CD8-positive, alpha-beta memory T cell (primary cell): ENCODE data around the gene APOD. TPM values are rescaled to one million over a fixed set of nuclear protein-coding genes. Genes with fewer than 3 reads are reported as not detected.
"Not testable (repeated sequence)": the region's sequence is repeated elsewhere in the genome, so short reads cannot be mapped to it uniquely, and the experiment has no call there.

Source experiments
- CTCF ChIA-PET: fragments of 350-600 bp; sonication (Branson Sonifier 250); formaldehyde crosslinking; loops from one replicate; lab custom pipeline; 2021; ENCODE audit warnings: antibody characterized with exemption; lab: Charles Lee
- POLR2A ChIA-PET: fragments of 350-600 bp; sonication (Branson Sonifier 250); formaldehyde crosslinking; loops from one replicate; lab custom pipeline; 2021; ENCODE audit warnings: antibody characterized with exemption; lab: Charles Lee
- DNase-seq, 5 donors: peaks; one replicate each; pipeline versions ENCODE4 v3.0.0 to v3.0.0-alpha.2; 2020 to 2022; ENCODE audit warnings: mixed read lengths in 1 of 5
- H3K27ac ChIP-seq: one replicate; pipeline ENCODE4 v1.7.0; 2013; ENCODE audit warnings: low read depth, mild to moderate bottlenecking, low read length, moderate library complexity
- H3K27me3 ChIP-seq: 2 replicates; pipeline ENCODE4 v1.7.0; 2013; ENCODE audit warnings: low read length, mild to moderate bottlenecking; ENCODE audit not compliant: insufficient read depth, poor library complexity, severe bottlenecking
- H3K36me3 ChIP-seq: 2 replicates; pipeline ENCODE4 v1.7.0; 2013; ENCODE audit warnings: mild to moderate bottlenecking, low read length, moderate library complexity; ENCODE audit not compliant: insufficient read depth
- H3K4me1 ChIP-seq: 2 replicates; pipeline ENCODE4 v1.7.0; 2013; ENCODE audit warnings: mild to moderate bottlenecking, low read length, moderate library complexity; ENCODE audit not compliant: insufficient read depth
- H3K4me3 ChIP-seq: 2 replicates; pipeline ENCODE4 v1.7.0; 2013; ENCODE audit warnings: mild to moderate bottlenecking, low read length
- H3K9me3 ChIP-seq: 2 replicates; pipeline ENCODE4 v1.7.0; 2013; ENCODE audit warnings: mild to moderate bottlenecking, low read length
- H3K27ac Mint-ChIP-seq, 8 donors: one replicate each; pipeline ENCODE4 v1.8.0; 2020 to 2021; ENCODE audit warnings: mixed read lengths in 8 of 8, mild to moderate bottlenecking in 6 of 8, inconsistent platforms in 3 of 8, moderate library complexity in 3 of 8
- H3K27me3 Mint-ChIP-seq, 2 donors: one replicate each; pipeline ENCODE4 v1.8.0; 2020 to 2021; ENCODE audit warnings: mixed read lengths in 2 of 2, mild to moderate bottlenecking in 1 of 2, moderate library complexity in 1 of 2
- H3K36me3 Mint-ChIP-seq, 3 donors: one replicate each; pipeline ENCODE4 v1.8.0; 2020 to 2021; ENCODE audit warnings: mixed read lengths in 3 of 3, inconsistent platforms in 1 of 3, mild to moderate bottlenecking in 1 of 3
- H3K4me1 Mint-ChIP-seq, 3 donors: one replicate each; pipeline ENCODE4 v1.8.0; 2020 to 2021; ENCODE audit warnings: mixed read lengths in 3 of 3, inconsistent platforms in 1 of 3, mild to moderate bottlenecking in 1 of 3
- H3K4me3 Mint-ChIP-seq, 7 donors: one replicate each; pipeline ENCODE4 v1.8.0; 2020 to 2021; ENCODE audit warnings: mixed read lengths in 7 of 7, mild to moderate bottlenecking in 6 of 7, moderate library complexity in 4 of 7, inconsistent platforms in 2 of 7
- H3K9me3 Mint-ChIP-seq, 5 donors: one replicate each; pipeline ENCODE4 v1.8.0; 2020 to 2022; ENCODE audit warnings: mixed read lengths in 5 of 5, mild to moderate bottlenecking in 3 of 5, moderate library complexity in 2 of 5, inconsistent platforms in 1 of 5
- polyA plus RNA-seq: library from polyadenylated mRNA; unstranded; fragments of 300-500 nt; fragmentation: Illumina TruSeq; gene quantifications from one replicate; pipeline ENCODE4 v1.2.3, GENCODE V29; 2021
- total RNA-seq, 2 experiments: library from RNA; stranded (reverse); gene quantifications; one replicate each; pipeline ENCODE4 v1.2.3, GENCODE V29; 2021

Gene APOD
- total and polyA plus RNA-seq, 3 experiments from 2014 or later: 0.20 TPM; not detected in 2

- H3K27ac Mint-ChIP-seq, H3K36me3 ChIP-seq, H3K4me3 ChIP-seq, DNase-seq, POLR2A ChIA-PET, H3K9me3 Mint-ChIP-seq, H3K27me3 Mint-ChIP-seq, H3K27me3 ChIP-seq, H3K4me3 Mint-ChIP-seq, H3K4me1 Mint-ChIP-seq, H3K36me3 Mint-ChIP-seq, H3K9me3 ChIP-seq, H3K27ac ChIP-seq: not testable (repeated sequence)
- CTCF ChIA-PET: interaction anchor here (1.3 kb wide), 1 partner anchor 13 kb away, joined by 3 read pairs; no protein-coding TSS in a partner anchor
- peaks cover 16% of the 10 kb centered on the region for H3K4me1 ChIP-seq
Observed at GRCh38 chr3:195589796-195590195, 6.1 kb upstream of the APOD start.

DNA sequence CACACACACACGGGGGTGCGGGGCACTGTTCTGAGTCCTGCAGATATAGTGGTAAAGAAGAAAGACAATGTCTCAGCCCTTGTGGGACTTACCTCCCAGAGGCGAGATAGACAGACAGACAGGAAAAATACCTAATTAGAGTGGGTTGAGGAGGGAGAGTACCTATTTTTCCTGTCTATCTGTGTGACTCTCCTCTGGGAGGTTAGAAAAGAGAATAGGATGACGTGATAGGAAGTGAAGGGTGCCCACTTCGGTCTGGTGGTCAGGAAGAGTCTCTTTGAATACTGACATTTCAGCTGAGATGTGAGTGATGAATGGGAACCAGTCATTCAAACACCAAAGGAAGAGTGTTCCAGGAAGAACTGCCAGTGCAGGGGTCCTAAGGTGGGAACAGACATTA, 4.1 kb upstream of the APOD start:
- Mint-ChIP-seq H3K36me3 (no peaks in the 10 kb centered on the region), H3K4me3 (no peak overlapping the region), H3K4me1 (no peaks in the 10 kb centered on the region), H3K27me3 (peaks cover 8 to 9% of the 10 kb centered on the region in 2 donors), H3K9me3 (no peaks in the 10 kb centered on the region), H3K27ac (no peak overlapping the region)
- H3K4me3 ChIP-seq: no peak overlapping the region
- no peaks in the 10 kb centered on the region for H3K27me3 ChIP-seq
- ChIA-PET POLR2A (no interaction called here), CTCF (no interaction called here)
- H3K9me3 ChIP-seq: no peaks in the 10 kb centered on the region
- DNase-seq: peak in 1 of 5 donors; percentile 27
- peaks cover 16% of the 10 kb centered on the region for H3K4me1 ChIP-seq
- no peak overlapping the region for H3K27ac ChIP-seq
- H3K36me3 ChIP-seq: no peaks in the 10 kb centered on the region

GRCh38 chr3:195587406-195587805, 3.7 kb upstream of the APOD start:
- H3K9me3 ChIP-seq: no peaks in the 10 kb centered on the region
- no peaks in the 10 kb centered on the region for H3K36me3 ChIP-seq
- no peak for DNase-seq
- H3K9me3 Mint-ChIP-seq: no peaks in the 10 kb centered on the region
- H3K27me3 ChIP-seq: no peaks in the 10 kb centered on the region
- H3K4me1 Mint-ChIP-seq: no peaks in the 10 kb centered on the region
- ChIA-PET CTCF (no interaction called here), POLR2A (no interaction called here)
- peaks cover 16% of the 10 kb centered on the region for H3K4me1 ChIP-seq
- no peak overlapping the region for H3K4me3 Mint-ChIP-seq
- no peak overlapping the region for H3K27ac Mint-ChIP-seq
- H3K4me3 ChIP-seq: no peak overlapping the region
- H3K36me3 Mint-ChIP-seq: no peaks in the 10 kb centered on the region
- H3K27me3 Mint-ChIP-seq: peaks cover 8 to 9% of the 10 kb centered on the region in 2 donors
- no peak overlapping the region for H3K27ac ChIP-seq

DNA sequence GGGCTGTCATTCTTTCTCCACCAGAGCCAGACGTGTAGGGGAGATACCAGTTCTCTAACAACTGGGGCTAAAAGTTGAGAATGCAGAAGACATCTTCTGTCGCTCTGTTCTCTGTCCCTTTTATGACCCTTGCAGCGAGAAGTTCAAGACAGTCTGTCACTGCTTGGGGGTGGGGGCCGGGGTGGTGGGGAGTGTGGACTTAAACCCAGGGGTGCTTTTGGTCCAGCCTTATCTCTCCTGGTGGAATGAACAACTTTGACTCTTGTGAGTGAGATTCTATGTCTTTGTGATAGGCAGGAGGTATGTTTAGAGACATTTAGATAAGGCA, 767 bp upstream of the APOD start:
- no peaks in the 10 kb centered on the region for H3K4me1 Mint-ChIP-seq
- Histone ChIP-seq H3K27me3 (no peaks in the 10 kb centered on the region), H3K27ac (no peak overlapping the region), H3K4me1 (peaks cover 16% of the 10 kb centered on the region), H3K4me3 (no peak overlapping the region), H3K9me3 (no peaks in the 10 kb centered on the region), H3K36me3 (no peaks in the 10 kb centered on the region)
- H3K36me3 Mint-ChIP-seq: no peaks in the 10 kb centered on the region
- no peak for DNase-seq
- H3K9me3 Mint-ChIP-seq: no peaks in the 10 kb centered on the region
- ChIA-PET POLR2A (no interaction called here), CTCF (interaction anchor here (1.4 kb wide), 1 partner anchor 20 kb away, joined by 3 read pairs; no protein-coding TSS in a partner anchor)
- H3K4me3 Mint-ChIP-seq: no peak overlapping the region
- H3K27ac Mint-ChIP-seq: no peak overlapping the region
- peaks cover 9 to 11% of the 10 kb centered on the region in 2 donors for H3K27me3 Mint-ChIP-seq

GRCh38 chr3:195582947-195583346, 793 bp downstream of the APOD start:
- no peak overlapping the region for H3K4me3 ChIP-seq
- H3K36me3 ChIP-seq: no peaks in the 10 kb centered on the region
- no peaks in the 10 kb centered on the region for H3K9me3 ChIP-seq
- Mint-ChIP-seq H3K4me3 (no peak overlapping the region), H3K27me3 (peaks cover 9 to 11% of the 10 kb centered on the region in 2 donors), H3K27ac (no peak overlapping the region), H3K36me3 (no peaks in the 10 kb centered on the region), H3K9me3 (no peaks in the 10 kb centered on the region), H3K4me1 (no peaks in the 10 kb centered on the region)
- no peak overlapping the region for H3K27ac ChIP-seq
- H3K27me3 ChIP-seq: no peaks in the 10 kb centered on the region
- POLR2A ChIA-PET: no interaction called here
- no peak for DNase-seq
- H3K4me1 ChIP-seq: peaks cover 16% of the 10 kb centered on the region
- CTCF ChIA-PET: no interaction called here

- H3K27ac ChIP-seq: no peak overlapping the region
- no peaks in the 10 kb centered on the region for H3K4me1 ChIP-seq
- H3K4me3 Mint-ChIP-seq: no peak overlapping the region
- no peaks in the 10 kb centered on the region for H3K36me3 ChIP-seq
- H3K27ac Mint-ChIP-seq: peak overlapping the region in 2 of 8 donors; percentile 38 to 72
- no peaks in the 10 kb centered on the region for H3K4me1 Mint-ChIP-seq
- H3K4me3 ChIP-seq: no peak overlapping the region
- ChIA-PET POLR2A (no interaction called here), CTCF (interaction anchor here (1.1 kb wide), 2 partner anchors 17 to 310 kb away, joined by 3 read pairs; no protein-coding TSS in a partner anchor)
- no peaks in the 10 kb centered on the region for H3K36me3 Mint-ChIP-seq
- no peaks in the 10 kb centered on the region for H3K27me3 ChIP-seq
- DNase-seq: no peak
- peaks cover 9 to 11% of the 10 kb centered on the region in 2 donors for H3K27me3 Mint-ChIP-seq
- H3K9me3 Mint-ChIP-seq: no peaks in the 10 kb centered on the region
- H3K9me3 ChIP-seq: no peaks in the 10 kb centered on the region
Observed at GRCh38 chr3:195580744-195581443, 2.8 kb downstream of the APOD start.

GRCh38 chr3:195579281-195579680, 4.5 kb downstream of the APOD start:
- ChIA-PET POLR2A (no interaction called here), CTCF (no interaction called here)
- H3K27me3 ChIP-seq: no peaks in the 10 kb centered on the region
- no peak overlapping the region for H3K4me3 ChIP-seq
- Mint-ChIP-seq H3K4me3 (no peak overlapping the region), H3K9me3 (no peaks in the 10 kb centered on the region), H3K27me3 (peaks cover 0 to 6% of the 10 kb centered on the region in 2 donors), H3K4me1 (no peaks in the 10 kb centered on the region), H3K36me3 (no peaks in the 10 kb centered on the region), H3K27ac (peak overlapping the region in 1 of 8 donors; percentile 65)
- no peak overlapping the region for H3K27ac ChIP-seq
- H3K4me1 ChIP-seq: no peaks in the 10 kb centered on the region
- no peaks in the 10 kb centered on the region for H3K9me3 ChIP-seq
- H3K36me3 ChIP-seq: no peaks in the 10 kb centered on the region
- no peak for DNase-seq

DNA sequence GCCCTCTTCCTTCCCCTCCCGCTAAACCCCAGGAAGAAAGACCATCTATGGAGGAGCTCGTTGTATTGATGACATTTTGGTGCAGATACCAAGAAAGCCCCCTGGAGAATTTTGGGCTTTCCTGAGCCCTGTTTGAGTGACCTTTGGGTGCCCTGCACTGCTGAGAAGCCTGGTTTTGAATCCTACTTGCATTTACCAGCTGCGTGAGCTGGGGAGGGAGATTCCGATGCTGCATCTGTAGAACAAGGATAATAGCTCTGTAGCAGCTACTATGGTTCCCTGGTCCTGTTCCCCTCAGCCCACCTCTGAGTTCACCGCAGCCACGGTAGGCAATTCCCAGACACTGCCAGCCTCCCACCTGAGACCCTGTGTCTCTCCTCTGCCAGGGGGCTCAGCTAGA, 5.2 kb downstream of the APOD start:
- H3K9me3 ChIP-seq: no peaks in the 10 kb centered on the region
- H3K4me1 ChIP-seq: no peaks in the 10 kb centered on the region
- ChIA-PET CTCF (no interaction called here), POLR2A (no interaction called here)
- Mint-ChIP-seq H3K27me3 (peaks cover 0 to 8% of the 10 kb centered on the region in 2 donors), H3K27ac (no peak overlapping the region), H3K4me3 (no peak overlapping the region), H3K4me1 (no peaks in the 10 kb centered on the region), H3K36me3 (no peaks in the 10 kb centered on the region), H3K9me3 (no peaks in the 10 kb centered on the region)
- H3K27me3 ChIP-seq: no peaks in the 10 kb centered on the region
- DNase-seq: no peak
- no peaks in the 10 kb centered on the region for H3K36me3 ChIP-seq
- no peak overlapping the region for H3K27ac ChIP-seq
- no peak overlapping the region for H3K4me3 ChIP-seq
